SH-SY5Y (cell line): Measurements from ENCODE around the gene MED19.

Experiments used
- GATA2 ChIP-seq: IDR thresholded peaks from 2 replicates; pipeline ENCODE4 v1.6.1; 2011; ENCODE audit warnings: mild to moderate bottlenecking, low read depth, low read length
- GATA3 ChIP-seq: IDR thresholded peaks from 2 replicates; pipeline ENCODE4 v1.6.1; 2011; ENCODE audit warnings: low read depth, mild to moderate bottlenecking, low read length, moderate library complexity

DNA sequence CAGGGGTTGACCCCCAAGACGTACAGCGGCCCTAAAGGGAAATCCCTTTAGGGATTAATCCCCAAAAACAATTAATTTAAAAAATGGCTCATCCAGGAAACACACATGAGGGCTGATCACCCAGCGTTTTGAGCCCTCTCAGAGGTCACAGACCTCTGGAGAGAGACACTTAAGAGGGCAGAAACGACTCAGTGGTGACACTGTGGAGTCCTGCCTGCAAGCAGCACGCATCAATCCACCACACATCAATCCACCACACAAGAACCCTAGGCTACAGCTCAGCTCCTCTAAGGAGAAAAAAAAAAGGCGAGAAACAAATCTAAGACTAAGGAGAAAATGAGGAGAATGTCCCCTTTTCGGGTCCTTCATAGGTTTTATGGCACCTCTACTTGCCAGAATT is 16.8 kb upstream of the MED19 start:
- TF ChIP-seq GATA3 (no peak), GATA2 (no peak)
